Ovary (tissue), 9 donors: Measurements from ENCODE around the gene SLC4A8. TPM values are rescaled to one million over a fixed set of nuclear protein-coding genes. Genes with fewer than 3 reads are reported as not detected.

Source experiments
- DNase-seq, 5 donors: peaks; one replicate each; pipeline ENCODE4 v3.0.0-alpha.2; 2019 to 2020
- H3K27ac ChIP-seq, 2 donors: fragments of 200-600 bp; one replicate each; pipeline versions ENCODE4 v1.5.1 to v1.8.0; 2019 to 2022
- H3K27me3 ChIP-seq: fragments of 200-600 bp; one replicate; pipeline ENCODE4 v1.8.0; 2022
- H3K36me3 ChIP-seq: fragments of 200-600 bp; sonication (generic); one replicate; pipeline ENCODE4 v1.5.1; 2019
- H3K4me1 ChIP-seq: one replicate; pipeline ENCODE4 v1.8.1; 2013; ENCODE audit warnings: mild to moderate bottlenecking, moderate library complexity; ENCODE audit not compliant: insufficient read depth
- H3K4me3 ChIP-seq: fragments of 200-600 bp; sonication (generic); one replicate; pipeline ENCODE4 v1.5.1; 2017
- H3K9me3 ChIP-seq, 2 donors: fragments of 200-600 bp in 1 of 2; sonication (generic) in 1 of 2; one replicate each; pipeline versions ENCODE4 v1.5.1 to v1.8.1; 2013 to 2019; ENCODE audit warnings: mild to moderate bottlenecking in 1 of 2, moderate library complexity in 1 of 2
- EP300 ChIP-seq: sonication (generic); formaldehyde crosslinking; IDR thresholded peaks from one replicate; pipeline ENCODE4 v1.6.1; 2017; ENCODE audit warnings: antibody characterized with exemption
- POLR2A ChIP-seq: fragments of 450-650 bp; IDR thresholded peaks from one replicate; pipeline ENCODE4 v1.6.1; 2017; ENCODE audit warnings: antibody characterized with exemption, mild to moderate bottlenecking, moderate library complexity
- WGBS, 3 donors: extraction: QIAGEN DNeasy Blood & Tissue Kit in 1 of 3; methylation state at CpG; one replicate each; pipeline versions ENCODE4 v1.1.5 to v1.1.7; 2013 to 2017; 5-methylcytosine and 5-hydroxymethylcytosine counted together
- intact Hi-C, 4 donors: fragments of 100-400 bp; cut with DNase I; formaldehyde crosslinking; loops; one replicate each; pipeline versions ENCODE4 v1.11.0 to v1.15.1; 2022 to 2023
- polyA plus RNA-seq, 2 donors: library from polyadenylated mRNA; stranded (reverse); fragments of 200-250 nt in 1 of 2; fragments of 350-450 nt in 1 of 2; fragmentation: Illumina TruSeq in 1 of 2; extraction: RNeasy Lipid Tissue Mini Kit (QIAGEN cat#74804) in 1 of 2; gene quantifications; one replicate each; pipeline ENCODE4 v1.2.3, GENCODE V29; 2013 to 2014
- total RNA-seq, 7 donors: library from RNA; depleted of rRNA in 2 of 7; stranded (reverse); fragments of >200 nt in 2 of 7; fragmentation: NEBNext Ultra II Directional in 3 of 7; extraction: Animal tissue kit (Norgen Biotek cat#: 25700) in 3 of 7; gene quantifications; one replicate each; pipeline versions ENCODE4 v1.1.0 to v1.2.4, GENCODE V29; 2016 to 2023
- TF ChIP-seq, protein P1 (sequence below), 3 donors: fragments of 450-650 bp in 2 of 3; fragments of 200-600 bp in 1 of 3; IDR thresholded peaks; one replicate each; pipeline versions ENCODE4 v1.5.1 to v1.8.0; 2016 to 2022; ENCODE audit warnings: antibody characterized with exemption in 3 of 3, mild to moderate bottlenecking in 1 of 3
- donor health status: DM: no; HTN: no; CAD: no; lungs with moderate emphysema.
- donor health status: DM: no; HTN: no; CAD: no.
- donor health status: Bipolar disorder and iron deficiency.
- donor health status: DM: yes; HTN: yes; CAD: no.
- donor health status: DM: no; HTN: no; CAD: no.
- donor health status: DM: yes; HTN: yes; CAD: no.

The SLC4A8 gene
- total and polyA plus RNA-seq, 9 donors = 1.5 to 18.5 (median 7.8) TPM

DNA sequence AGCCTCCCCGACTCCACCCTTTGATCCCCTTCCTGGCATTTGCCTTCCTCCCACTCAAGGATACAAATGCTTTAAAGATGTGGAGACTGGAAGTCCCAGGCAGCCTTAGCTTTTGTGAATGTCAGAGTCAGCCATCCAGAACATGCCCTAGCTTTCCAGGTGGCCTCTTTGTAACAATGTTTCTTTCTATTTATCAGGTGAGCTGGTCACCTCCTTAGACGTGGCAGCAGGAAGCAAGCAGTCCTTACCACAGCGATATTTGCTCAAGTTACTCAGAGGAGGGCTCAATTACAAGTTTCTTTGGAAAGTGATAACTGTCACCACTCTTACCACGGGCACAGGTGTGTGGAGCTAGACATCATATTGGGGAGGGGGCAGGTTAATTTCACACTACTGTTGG lies 38.3 kb upstream of the SLC4A8 start:
- intact Hi-C loops = no loop called here
- no peak overlapping the region for H3K27ac ChIP-seq
- H3K4me3 ChIP-seq = no peak overlapping the region
- no peaks in the 10 kb centered on the region for H3K27me3 ChIP-seq
- no peaks in the 10 kb centered on the region for H3K4me1 ChIP-seq
- no peaks in the 10 kb centered on the region for H3K9me3 ChIP-seq
- no peaks in the 10 kb centered on the region for H3K36me3 ChIP-seq
- WGBS, 3 donors = 68 to 80% (median 77%) methylated on average over 4 of the region's 4 CpGs
- DNase-seq = peak in 1 of 5 donors; percentile 11
- TF ChIP-seq POLR2A (no peak), EP300 (no peak)

DNA sequence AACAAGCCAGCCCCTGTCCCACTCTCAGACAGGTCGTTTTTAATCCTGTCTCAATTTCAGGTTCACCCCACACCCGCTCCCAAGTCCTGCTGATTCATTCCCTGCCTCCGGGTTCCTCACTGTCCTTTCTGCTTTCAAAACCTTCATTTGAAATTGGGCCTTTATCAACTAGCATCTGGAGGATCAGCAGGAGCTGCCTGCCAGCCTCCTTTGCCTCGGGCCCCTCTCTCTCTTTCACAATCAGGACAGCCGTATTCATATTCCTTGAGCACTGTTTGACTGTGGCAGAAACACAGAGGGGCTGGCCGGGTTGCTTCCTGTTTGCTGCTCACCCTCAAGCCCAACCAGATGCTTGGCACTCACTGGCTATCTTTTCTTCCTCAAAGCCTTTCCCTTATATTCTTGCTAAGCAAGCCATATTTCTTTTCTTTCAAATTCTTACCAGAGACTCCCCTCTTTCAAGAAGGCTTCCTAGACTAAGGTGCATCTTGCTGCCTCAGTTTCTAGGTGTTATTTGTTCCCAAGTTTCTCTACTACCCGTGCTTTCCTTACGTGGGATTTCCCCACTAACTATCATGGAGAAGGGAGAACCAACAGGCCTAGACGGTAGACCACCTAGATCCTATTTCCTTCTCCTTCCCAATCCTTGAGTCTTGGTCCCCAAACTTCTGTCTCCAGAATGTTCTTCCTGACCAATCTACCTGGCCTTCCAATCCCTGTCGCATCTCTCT lies 36.4 kb upstream of the SLC4A8 start:
- Histone ChIP-seq H3K9me3 (no peaks in the 10 kb centered on the region), H3K27me3 (no peaks in the 10 kb centered on the region), H3K36me3 (no peaks in the 10 kb centered on the region), H3K27ac (no peak overlapping the region), H3K4me3 (no peak overlapping the region), H3K4me1 (no peaks in the 10 kb centered on the region)
- intact Hi-C loops = no loop called here
- peak in 1 of 5 donors; percentile 28 for DNase-seq
- WGBS, 3 donors = 69 to 76% (median 69%) methylated on average over 10 of the region's 10 CpGs
- TF ChIP-seq, protein P1, sequence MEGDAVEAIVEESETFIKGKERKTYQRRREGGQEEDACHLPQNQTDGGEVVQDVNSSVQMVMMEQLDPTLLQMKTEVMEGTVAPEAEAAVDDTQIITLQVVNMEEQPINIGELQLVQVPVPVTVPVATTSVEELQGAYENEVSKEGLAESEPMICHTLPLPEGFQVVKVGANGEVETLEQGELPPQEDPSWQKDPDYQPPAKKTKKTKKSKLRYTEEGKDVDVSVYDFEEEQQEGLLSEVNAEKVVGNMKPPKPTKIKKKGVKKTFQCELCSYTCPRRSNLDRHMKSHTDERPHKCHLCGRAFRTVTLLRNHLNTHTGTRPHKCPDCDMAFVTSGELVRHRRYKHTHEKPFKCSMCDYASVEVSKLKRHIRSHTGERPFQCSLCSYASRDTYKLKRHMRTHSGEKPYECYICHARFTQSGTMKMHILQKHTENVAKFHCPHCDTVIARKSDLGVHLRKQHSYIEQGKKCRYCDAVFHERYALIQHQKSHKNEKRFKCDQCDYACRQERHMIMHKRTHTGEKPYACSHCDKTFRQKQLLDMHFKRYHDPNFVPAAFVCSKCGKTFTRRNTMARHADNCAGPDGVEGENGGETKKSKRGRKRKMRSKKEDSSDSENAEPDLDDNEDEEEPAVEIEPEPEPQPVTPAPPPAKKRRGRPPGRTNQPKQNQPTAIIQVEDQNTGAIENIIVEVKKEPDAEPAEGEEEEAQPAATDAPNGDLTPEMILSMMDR (IDR thresholded peaks at IDR 0.05) = no peak
- no peak for TF ChIP-seq EP300
- no peak for TF ChIP-seq POLR2A

DNA sequence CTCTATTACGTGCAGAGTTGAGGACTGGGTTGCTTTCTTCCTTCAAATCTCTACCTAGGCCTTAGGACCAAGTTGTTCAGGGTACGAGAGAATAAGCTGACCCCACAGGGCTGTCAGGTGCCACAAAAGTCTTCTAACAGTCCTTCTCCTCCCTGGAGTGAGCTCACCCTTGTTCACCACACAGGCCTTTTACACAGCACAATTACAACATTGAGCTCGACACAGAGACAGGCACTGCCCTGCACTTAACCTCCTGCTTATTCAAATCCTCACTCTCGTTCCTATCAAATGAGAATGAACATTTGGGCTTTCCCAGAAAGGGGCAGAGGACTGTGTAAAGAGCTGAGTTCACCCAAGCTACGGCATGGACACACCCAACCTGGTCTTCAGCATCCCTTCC lies 35.8 kb upstream of the SLC4A8 start:
- H3K27ac ChIP-seq = no peak overlapping the region
- H3K36me3 ChIP-seq = no peaks in the 10 kb centered on the region
- no peaks in the 10 kb centered on the region for H3K9me3 ChIP-seq
- DNase-seq = no peak
- no peaks in the 10 kb centered on the region for H3K27me3 ChIP-seq
- H3K4me3 ChIP-seq = no peak overlapping the region
- TF ChIP-seq POLR2A (no peak), EP300 (no peak)
- TF ChIP-seq, protein P1 (IDR thresholded peaks at IDR 0.05) = no peak
- intact Hi-C loops = no loop called here
- 89 to 96% (median 94%) methylated on average over 5 of the region's 5 CpGs for WGBS, 3 donors
- H3K4me1 ChIP-seq = no peaks in the 10 kb centered on the region

GRCh38 chr12:51389302-51389999 lies 35.2 kb upstream of the SLC4A8 start:
- DNase-seq = peak in 1 of 5 donors; percentile 15
- H3K9me3 ChIP-seq = no peaks in the 10 kb centered on the region
- TF ChIP-seq, protein P1 (IDR thresholded peaks at IDR 0.05) = no peak
- TF ChIP-seq POLR2A (no peak), EP300 (no peak)
- 83 to 94% (median 89%) methylated on average over 2 of the region's 2 CpGs for WGBS, 3 donors
- H3K36me3 ChIP-seq = no peaks in the 10 kb centered on the region
- no peak overlapping the region for H3K27ac ChIP-seq
- H3K27me3 ChIP-seq = no peaks in the 10 kb centered on the region
- no peaks in the 10 kb centered on the region for H3K4me1 ChIP-seq
- intact Hi-C loops = no loop called here
- H3K4me3 ChIP-seq = no peak overlapping the region

GRCh38 chr12:51390457-51390856 lies 34.2 kb upstream of the SLC4A8 start:
- Histone ChIP-seq H3K27me3 (no peaks in the 10 kb centered on the region), H3K4me1 (no peaks in the 10 kb centered on the region), H3K9me3 (no peaks in the 10 kb centered on the region), H3K36me3 (no peaks in the 10 kb centered on the region), H3K4me3 (no peak overlapping the region), H3K27ac (no peak overlapping the region)
- TF ChIP-seq, protein P1 (IDR thresholded peaks at IDR 0.05) = no peak
- TF ChIP-seq EP300 (no peak), POLR2A (no peak)
- peak in 1 of 5 donors; percentile 15 for DNase-seq
- 89 to 93% (median 90%) methylated on average over 6 of the region's 6 CpGs for WGBS, 3 donors
- intact Hi-C loops = no loop called here
